ENCODE data around the gene STK40.

STK40 gene

DNA sequence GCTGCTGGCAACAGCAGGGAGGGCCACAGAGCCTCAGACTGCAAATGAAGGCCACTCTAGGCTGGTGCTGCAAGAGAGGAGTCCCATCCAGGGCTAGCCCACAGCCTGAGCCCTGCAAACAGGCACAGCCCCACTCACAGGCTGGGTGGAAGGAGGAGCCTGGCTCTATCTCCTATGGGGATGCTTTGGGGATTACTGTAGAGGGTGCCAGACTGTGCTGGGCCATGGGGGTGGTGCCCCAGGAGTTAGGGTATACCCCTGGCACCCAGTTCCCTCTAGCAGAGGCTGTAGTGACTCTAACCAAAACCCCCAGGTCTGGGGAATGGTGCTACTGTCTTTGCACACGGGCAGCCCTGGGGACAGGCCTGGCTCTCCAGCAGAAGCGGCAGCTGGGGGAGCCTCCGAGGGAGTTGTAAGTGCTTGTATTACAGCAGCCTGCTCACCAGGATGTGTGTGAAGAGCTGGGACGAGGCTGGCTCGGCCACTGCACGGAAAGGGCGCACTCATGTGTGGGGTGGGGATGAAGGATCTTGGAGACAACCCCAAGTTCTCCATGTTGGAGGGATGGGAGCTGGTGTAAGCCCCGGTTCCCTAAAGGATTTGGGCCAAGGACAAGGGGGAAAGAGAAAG is 38.9 kb downstream of the STK40 start:
- H3K27ac ChIP-seq (ENCODE audit: insufficient read depth, low read length, poor library complexity, severe bottlenecking): no peak overlapping the region
- H3K36me3 ChIP-seq (ENCODE audit: control insufficient read depth, insufficient read depth, low read length): peaks cover 61% of the 10 kb centered on the region
- no peaks in the 10 kb centered on the region for H3K27me3 ChIP-seq (replicated peaks; ENCODE audit: control insufficient read depth, insufficient read depth, low read length, poor library complexity, severe bottlenecking)
- H3K4me3 ChIP-seq (ENCODE audit: insufficient read depth, low read depth, low read length, poor library complexity, severe bottlenecking): no peak overlapping the region
- DNase-seq: no peak
- H3K4me1 ChIP-seq (ENCODE audit: control insufficient read depth, insufficient read depth, low read length, poor library complexity, severe bottlenecking): peaks cover 25% of the 10 kb centered on the region
- H3K9me3 ChIP-seq (ENCODE audit: control insufficient read depth, low read length): no peaks in the 10 kb centered on the region

DNA sequence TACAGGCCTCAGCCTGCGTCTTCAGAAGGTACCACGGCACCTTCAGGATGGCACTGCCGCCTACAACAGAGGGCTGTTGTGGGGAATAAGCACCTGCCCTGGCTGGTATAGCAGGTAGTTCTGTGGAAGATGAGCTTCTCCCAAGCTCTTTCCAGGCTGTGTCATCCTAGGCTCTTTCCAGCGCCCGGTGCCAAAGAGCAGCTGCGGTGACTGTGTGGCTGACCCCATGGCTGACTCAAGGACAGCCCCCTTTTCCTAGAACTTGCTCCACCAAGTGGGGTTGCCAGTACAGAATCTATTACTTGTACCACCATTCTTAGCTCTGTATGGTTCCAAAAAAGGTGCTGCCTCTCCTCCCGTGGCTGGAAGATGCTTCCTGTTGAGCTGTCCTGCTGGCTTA is 40.4 kb downstream of the STK40 start:
- DNase-seq: no peak
- Histone ChIP-seq H3K9me3 (ENCODE audit: control insufficient read depth, low read length) (no peaks in the 10 kb centered on the region), H3K36me3 (ENCODE audit: control insufficient read depth, insufficient read depth, low read length) (peaks cover 63% of the 10 kb centered on the region), H3K27ac (ENCODE audit: insufficient read depth, low read length, poor library complexity, severe bottlenecking) (no peak overlapping the region), H3K4me1 (ENCODE audit: control insufficient read depth, insufficient read depth, low read length, poor library complexity, severe bottlenecking) (peaks cover 13% of the 10 kb centered on the region), H3K4me3 (ENCODE audit: insufficient read depth, low read depth, low read length, poor library complexity, severe bottlenecking) (no peak overlapping the region), H3K27me3 (replicated peaks; ENCODE audit: control insufficient read depth, insufficient read depth, low read length, poor library complexity, severe bottlenecking) (no peaks in the 10 kb centered on the region)

DNA sequence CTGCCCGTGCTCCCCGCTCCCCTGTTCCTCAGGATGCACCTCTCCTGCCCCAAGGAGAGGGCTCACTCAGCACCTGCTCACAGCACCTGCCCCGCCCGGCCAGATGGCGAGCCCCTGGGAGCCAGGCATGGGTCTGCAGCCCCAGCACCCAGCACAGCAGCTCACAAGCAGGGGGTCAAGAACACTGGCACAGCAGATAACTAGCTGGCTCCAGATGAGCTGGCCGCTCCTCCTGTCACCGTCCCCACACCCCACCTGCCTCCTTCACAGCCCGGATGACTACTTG is 41.4 kb downstream of the STK40 start:
- no peak overlapping the region for H3K27ac ChIP-seq (ENCODE audit: insufficient read depth, low read length, poor library complexity, severe bottlenecking)
- H3K27me3 ChIP-seq (replicated peaks; ENCODE audit: control insufficient read depth, insufficient read depth, low read length, poor library complexity, severe bottlenecking): no peaks in the 10 kb centered on the region
- H3K4me1 ChIP-seq (ENCODE audit: control insufficient read depth, insufficient read depth, low read length, poor library complexity, severe bottlenecking): peaks cover 11% of the 10 kb centered on the region
- no peak for DNase-seq
- peaks cover 58% of the 10 kb centered on the region for H3K36me3 ChIP-seq (ENCODE audit: control insufficient read depth, insufficient read depth, low read length)
- no peak overlapping the region for H3K4me3 ChIP-seq (ENCODE audit: insufficient read depth, low read depth, low read length, poor library complexity, severe bottlenecking)
- H3K9me3 ChIP-seq (ENCODE audit: control insufficient read depth, low read length): no peaks in the 10 kb centered on the region

DNA sequence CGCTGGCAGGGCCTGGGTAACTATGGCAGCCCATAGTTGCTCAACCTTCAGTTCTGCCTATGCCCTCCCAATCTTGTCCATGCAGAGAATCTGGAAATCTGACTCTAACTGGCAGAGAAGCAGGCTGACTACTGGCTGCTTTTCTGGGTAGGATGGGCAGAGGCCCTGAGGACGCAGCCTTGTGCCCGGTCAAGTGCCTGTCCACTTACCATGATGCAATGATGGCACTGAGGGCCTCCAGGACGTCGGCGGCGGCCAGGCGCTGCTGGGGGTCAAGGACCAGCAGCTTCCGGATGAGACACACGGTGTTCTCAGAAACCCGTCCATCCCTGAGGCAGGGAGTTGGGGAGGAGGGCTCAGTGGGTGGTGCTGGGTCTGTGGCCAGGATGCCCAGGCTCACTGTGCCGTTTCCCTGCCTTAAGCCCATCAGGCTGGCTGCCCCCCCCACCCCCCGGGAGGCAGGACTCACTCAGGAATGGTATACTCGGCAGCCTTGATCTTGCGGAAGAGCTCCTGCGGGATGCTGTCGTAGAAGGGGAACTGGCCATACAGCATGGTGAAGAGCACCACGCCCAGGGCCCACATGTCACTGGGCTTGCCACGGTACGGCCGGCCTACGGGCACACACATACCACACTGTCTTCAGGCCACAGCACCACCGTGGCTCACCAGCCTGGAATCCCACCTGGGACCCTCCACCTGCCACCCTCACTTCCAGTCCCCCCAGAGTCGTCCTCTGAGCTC is 41.9 kb downstream of the STK40 start:
- H3K9me3 ChIP-seq (ENCODE audit: control insufficient read depth, low read length): no peaks in the 10 kb centered on the region
- no peaks in the 10 kb centered on the region for H3K27me3 ChIP-seq (replicated peaks; ENCODE audit: control insufficient read depth, insufficient read depth, low read length, poor library complexity, severe bottlenecking)
- H3K36me3 ChIP-seq (ENCODE audit: control insufficient read depth, insufficient read depth, low read length): peaks cover 53% of the 10 kb centered on the region
- H3K4me3 ChIP-seq (ENCODE audit: insufficient read depth, low read depth, low read length, poor library complexity, severe bottlenecking): no peak overlapping the region
- peaks cover 15% of the 10 kb centered on the region for H3K4me1 ChIP-seq (ENCODE audit: control insufficient read depth, insufficient read depth, low read length, poor library complexity, severe bottlenecking)
- H3K27ac ChIP-seq (ENCODE audit: insufficient read depth, low read length, poor library complexity, severe bottlenecking): no peak overlapping the region
- no peak for DNase-seq

GRCh38 chr1:36342426-36343185 is 43.1 kb downstream of the STK40 start:
- Histone ChIP-seq H3K27ac (ENCODE audit: insufficient read depth, low read length, poor library complexity, severe bottlenecking) (no peak overlapping the region), H3K36me3 (ENCODE audit: control insufficient read depth, insufficient read depth, low read length) (peaks cover 42% of the 10 kb centered on the region), H3K9me3 (ENCODE audit: control insufficient read depth, low read length) (no peaks in the 10 kb centered on the region), H3K4me3 (ENCODE audit: insufficient read depth, low read depth, low read length, poor library complexity, severe bottlenecking) (no peak overlapping the region), H3K27me3 (replicated peaks; ENCODE audit: control insufficient read depth, insufficient read depth, low read length, poor library complexity, severe bottlenecking) (no peaks in the 10 kb centered on the region), H3K4me1 (ENCODE audit: control insufficient read depth, insufficient read depth, low read length, poor library complexity, severe bottlenecking) (peaks cover 15% of the 10 kb centered on the region)
- DNase-seq: peak in 2 of 3 donors; percentile 33 to 41

GRCh38 chr1:36341626-36342320 is 44.0 kb downstream of the STK40 start:
- no peak for DNase-seq
- H3K36me3 ChIP-seq (ENCODE audit: control insufficient read depth, insufficient read depth, low read length): peaks cover 35% of the 10 kb centered on the region
- H3K9me3 ChIP-seq (ENCODE audit: control insufficient read depth, low read length): no peaks in the 10 kb centered on the region
- H3K4me1 ChIP-seq (ENCODE audit: control insufficient read depth, insufficient read depth, low read length, poor library complexity, severe bottlenecking): peaks cover 15% of the 10 kb centered on the region
- H3K4me3 ChIP-seq (ENCODE audit: insufficient read depth, low read depth, low read length, poor library complexity, severe bottlenecking): no peak overlapping the region
- no peaks in the 10 kb centered on the region for H3K27me3 ChIP-seq (replicated peaks; ENCODE audit: control insufficient read depth, insufficient read depth, low read length, poor library complexity, severe bottlenecking)
- no peak overlapping the region for H3K27ac ChIP-seq (ENCODE audit: insufficient read depth, low read length, poor library complexity, severe bottlenecking)

DNA sequence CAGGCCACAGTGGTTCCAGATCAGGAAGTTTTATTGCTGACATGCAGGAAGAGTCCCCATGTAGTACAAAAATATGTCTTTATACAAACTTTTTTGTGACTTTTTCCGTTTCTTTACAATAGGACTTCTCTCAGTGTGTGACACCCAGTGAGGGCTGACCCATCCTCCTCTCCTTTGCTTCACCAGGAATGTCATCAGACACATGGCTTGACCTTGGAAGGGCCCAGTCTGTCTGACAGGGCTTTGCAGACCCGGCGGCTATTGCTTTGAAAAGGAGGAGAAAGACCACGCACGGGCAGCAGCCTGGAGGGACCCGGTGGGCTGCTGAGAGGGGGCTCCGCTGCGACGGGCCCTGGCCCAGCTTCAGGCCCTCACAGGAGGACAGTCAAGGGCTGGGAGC is 46.1 kb downstream of the STK40 start:
- DNase-seq: no peak
- Histone ChIP-seq H3K27ac (ENCODE audit: insufficient read depth, low read length, poor library complexity, severe bottlenecking) (no peak overlapping the region), H3K4me1 (ENCODE audit: control insufficient read depth, insufficient read depth, low read length, poor library complexity, severe bottlenecking) (peaks cover 15% of the 10 kb centered on the region), H3K27me3 (replicated peaks; ENCODE audit: control insufficient read depth, insufficient read depth, low read length, poor library complexity, severe bottlenecking) (no peaks in the 10 kb centered on the region), H3K9me3 (ENCODE audit: control insufficient read depth, low read length) (no peaks in the 10 kb centered on the region), H3K4me3 (ENCODE audit: insufficient read depth, low read depth, low read length, poor library complexity, severe bottlenecking) (no peak overlapping the region), H3K36me3 (ENCODE audit: control insufficient read depth, insufficient read depth, low read length) (peaks cover 19% of the 10 kb centered on the region)

DNA sequence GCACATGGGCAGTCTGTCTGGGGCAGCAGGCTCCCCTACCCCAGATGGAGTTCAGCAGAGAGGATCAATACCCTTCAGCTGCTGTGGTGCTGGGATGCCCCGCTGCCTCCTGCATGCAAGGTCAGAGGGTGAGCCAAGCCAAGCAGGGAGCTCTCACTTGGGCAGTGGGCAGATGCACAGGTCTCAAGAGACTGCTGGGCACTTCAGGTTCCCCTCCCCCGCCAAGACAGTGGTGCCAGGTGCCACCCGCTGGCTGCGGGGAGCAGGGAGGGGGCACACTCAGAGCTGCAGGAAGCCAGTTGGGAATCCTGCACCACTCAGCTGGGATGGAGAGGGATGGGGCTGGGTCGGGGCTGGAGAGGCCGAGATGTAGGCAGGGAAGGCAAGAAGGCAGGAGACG is 46.5 kb downstream of the STK40 start:
- no peak for DNase-seq
- Histone ChIP-seq H3K4me3 (ENCODE audit: insufficient read depth, low read depth, low read length, poor library complexity, severe bottlenecking) (no peak overlapping the region), H3K27ac (ENCODE audit: insufficient read depth, low read length, poor library complexity, severe bottlenecking) (no peak overlapping the region), H3K4me1 (ENCODE audit: control insufficient read depth, insufficient read depth, low read length, poor library complexity, severe bottlenecking) (peaks cover 15% of the 10 kb centered on the region), H3K27me3 (replicated peaks; ENCODE audit: control insufficient read depth, insufficient read depth, low read length, poor library complexity, severe bottlenecking) (no peaks in the 10 kb centered on the region), H3K36me3 (ENCODE audit: control insufficient read depth, insufficient read depth, low read length) (peaks cover 15% of the 10 kb centered on the region), H3K9me3 (ENCODE audit: control insufficient read depth, low read length) (no peaks in the 10 kb centered on the region)

DNA sequence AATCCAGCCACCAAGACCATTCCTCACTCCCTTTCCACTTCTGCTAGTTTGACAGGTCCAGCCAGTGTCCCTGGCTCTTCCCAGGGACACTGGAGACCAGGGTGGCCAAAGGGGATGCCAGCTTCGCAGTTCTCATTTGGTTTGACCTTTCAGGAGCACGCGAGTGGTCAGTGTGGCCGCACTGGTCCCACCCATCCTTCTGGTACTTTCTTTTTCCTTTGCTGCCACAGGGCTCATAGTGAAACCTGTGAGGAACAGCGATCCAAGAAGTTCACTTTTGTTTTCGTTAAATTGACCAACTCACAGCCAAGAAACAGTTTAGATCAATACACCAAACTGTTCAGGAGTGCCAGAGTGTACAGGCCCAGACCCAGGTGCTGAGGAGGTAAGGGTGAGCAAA is 47.9 kb downstream of the STK40 start:
- Histone ChIP-seq H3K9me3 (ENCODE audit: control insufficient read depth, low read length) (no peaks in the 10 kb centered on the region), H3K27ac (ENCODE audit: insufficient read depth, low read length, poor library complexity, severe bottlenecking) (no peak overlapping the region), H3K36me3 (ENCODE audit: control insufficient read depth, insufficient read depth, low read length) (peaks cover 6% of the 10 kb centered on the region), H3K27me3 (replicated peaks; ENCODE audit: control insufficient read depth, insufficient read depth, low read length, poor library complexity, severe bottlenecking) (no peaks in the 10 kb centered on the region), H3K4me3 (ENCODE audit: insufficient read depth, low read depth, low read length, poor library complexity, severe bottlenecking) (no peak overlapping the region), H3K4me1 (ENCODE audit: control insufficient read depth, insufficient read depth, low read length, poor library complexity, severe bottlenecking) (peaks cover 7% of the 10 kb centered on the region)
- no peak for DNase-seq

- Histone ChIP-seq H3K9me3 (ENCODE audit: control insufficient read depth, low read length) (no peaks in the 10 kb centered on the region), H3K4me1 (ENCODE audit: control insufficient read depth, insufficient read depth, low read length, poor library complexity, severe bottlenecking) (no peaks in the 10 kb centered on the region), H3K27me3 (replicated peaks; ENCODE audit: control insufficient read depth, insufficient read depth, low read length, poor library complexity, severe bottlenecking) (no peaks in the 10 kb centered on the region), H3K4me3 (ENCODE audit: insufficient read depth, low read depth, low read length, poor library complexity, severe bottlenecking) (no peak overlapping the region), H3K27ac (ENCODE audit: insufficient read depth, low read length, poor library complexity, severe bottlenecking) (no peak overlapping the region), H3K36me3 (ENCODE audit: control insufficient read depth, insufficient read depth, low read length) (no peaks in the 10 kb centered on the region)
- no peak for DNase-seq
These were observed 54.8 kb downstream of the STK40 start for GRCh38 chr1:36330940-36331339.

Data from effector memory CD4-positive, alpha-beta T cell (primary cell).